ENCODE results near the gene GK.
"Not testable (repeated sequence)": the region's sequence is repeated elsewhere in the genome, so short reads cannot be mapped to it uniquely, and the experiment has no call there.

Gene GK

GRCh38 chrX:30653415-30654131 is at the start of gene GK:
GK (plus strand) TSS chrX:30653423; CDS start chrX:30653538, 115 bp downstream.
- no peak for DNase-seq (ENCODE audit: low read depth in 2 of 3, low spot score in 1 of 3)

GRCh38 chrX:30607155-30607554 is 46.1 kb upstream of the GK start:
- DNase-seq (ENCODE audit: low read depth in 2 of 3, low spot score in 1 of 3) = no peak

DNA sequence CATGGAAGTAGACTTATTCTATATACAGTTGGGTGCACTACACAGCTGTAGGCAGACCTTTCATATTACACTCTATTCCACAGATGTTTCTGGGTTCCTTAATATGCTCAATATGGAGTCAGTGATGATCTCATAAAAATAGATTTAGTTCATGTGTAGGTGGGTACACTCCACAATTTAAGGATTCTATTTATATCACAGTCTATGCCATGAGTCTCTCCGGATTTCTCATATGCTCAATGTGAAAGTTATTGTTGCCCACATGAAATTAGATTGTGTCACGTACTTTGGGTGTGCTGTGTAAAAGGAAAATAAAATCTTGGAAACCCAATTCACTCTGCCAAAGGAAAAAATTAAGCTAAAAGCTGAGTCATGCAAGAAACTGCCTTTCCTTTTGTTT is 43.2 kb upstream of the GK start:
- no peak for DNase-seq (ENCODE audit: low read depth in 2 of 3, low spot score in 1 of 3)

DNA sequence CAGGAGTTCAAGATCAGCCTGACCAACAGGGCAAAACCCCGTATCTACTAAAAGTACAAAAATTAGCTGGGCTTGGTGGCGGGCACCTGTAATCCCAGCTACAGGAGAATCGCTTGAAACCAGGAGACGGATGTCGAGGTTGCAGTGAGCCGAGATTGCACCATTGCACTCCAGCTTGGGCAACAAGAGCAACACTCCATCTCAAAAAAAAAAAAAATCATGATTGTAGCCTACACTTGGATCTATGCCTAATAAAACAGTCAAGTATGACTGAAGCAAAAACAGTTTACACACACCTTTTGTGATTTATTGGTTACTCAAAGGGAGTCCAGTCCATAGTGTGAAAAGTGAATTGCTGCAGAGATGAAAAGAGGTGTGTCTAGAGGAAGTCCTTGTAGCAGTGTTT is 41.0 kb upstream of the GK start:
- DNase-seq (ENCODE audit: low read depth in 2 of 3, low spot score in 1 of 3) = no peak

DNA sequence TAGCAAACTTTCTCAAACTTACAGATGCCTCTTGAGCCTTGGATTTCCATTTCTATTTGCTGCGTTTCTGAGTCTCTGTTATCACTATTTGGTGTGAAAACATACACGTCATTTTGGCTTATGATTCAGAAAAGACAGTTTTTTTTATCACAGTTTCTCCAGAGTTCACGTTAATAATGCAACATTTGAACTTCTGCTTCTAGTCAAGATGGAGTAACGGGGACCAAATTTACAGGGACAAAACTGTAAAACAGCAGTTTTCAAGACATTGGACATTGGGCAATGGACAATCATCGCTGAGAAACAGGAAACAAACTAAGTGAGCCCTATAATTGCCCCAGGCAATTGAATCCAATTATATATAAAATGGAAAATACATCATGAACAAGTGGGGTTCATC is 39.5 kb upstream of the GK start:
- DNase-seq (ENCODE audit: low read depth in 2 of 3, low spot score in 1 of 3) = no peak

DNA sequence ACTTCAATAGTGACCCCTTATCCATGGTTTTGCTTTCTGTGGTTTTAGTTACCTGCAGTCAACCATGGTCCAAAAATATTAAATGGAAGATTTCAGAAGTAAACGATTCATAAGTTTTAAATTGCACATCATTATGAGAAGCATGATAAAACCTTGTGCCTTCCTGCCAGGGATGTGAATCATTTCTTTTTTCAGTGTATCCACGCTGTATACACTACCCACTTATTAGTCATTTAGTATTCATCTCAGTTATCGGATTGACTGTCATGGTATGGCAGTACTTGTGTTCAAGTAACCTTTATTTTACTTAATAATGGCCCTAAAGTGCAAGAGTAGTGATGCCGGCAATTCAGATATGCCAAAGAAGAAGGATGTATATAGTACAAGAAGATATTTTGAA is 38.0 kb upstream of the GK start:
- DNase-seq (ENCODE audit: low read depth in 2 of 3, low spot score in 1 of 3) = no peak

- no peak for DNase-seq (ENCODE audit: low read depth in 2 of 3, low spot score in 1 of 3)
Measured at GRCh38 chrX:30618160-30618765, 35.0 kb upstream of the GK start.

DNA sequence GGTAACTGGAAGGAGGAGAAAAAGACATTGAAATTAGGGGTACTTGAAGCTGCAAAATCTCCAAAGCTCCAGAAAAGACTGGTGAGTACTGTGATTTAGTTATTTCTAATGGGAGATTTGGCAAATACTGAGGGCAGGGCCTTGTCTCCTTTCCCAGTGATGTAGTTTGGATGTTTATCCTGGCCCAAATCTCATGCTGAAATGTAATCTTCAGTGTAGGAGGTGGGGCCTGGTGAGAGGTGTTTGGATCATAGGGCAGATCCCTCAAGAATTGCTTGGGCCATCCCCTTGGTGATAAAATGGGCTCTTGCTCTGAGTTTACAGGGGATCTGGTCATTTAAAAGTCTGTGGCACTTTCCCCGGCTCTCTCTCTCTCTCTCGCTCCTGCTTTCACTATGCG is 33.1 kb upstream of the GK start:
- no peak for DNase-seq (ENCODE audit: low read depth in 2 of 3, low spot score in 1 of 3)

DNA sequence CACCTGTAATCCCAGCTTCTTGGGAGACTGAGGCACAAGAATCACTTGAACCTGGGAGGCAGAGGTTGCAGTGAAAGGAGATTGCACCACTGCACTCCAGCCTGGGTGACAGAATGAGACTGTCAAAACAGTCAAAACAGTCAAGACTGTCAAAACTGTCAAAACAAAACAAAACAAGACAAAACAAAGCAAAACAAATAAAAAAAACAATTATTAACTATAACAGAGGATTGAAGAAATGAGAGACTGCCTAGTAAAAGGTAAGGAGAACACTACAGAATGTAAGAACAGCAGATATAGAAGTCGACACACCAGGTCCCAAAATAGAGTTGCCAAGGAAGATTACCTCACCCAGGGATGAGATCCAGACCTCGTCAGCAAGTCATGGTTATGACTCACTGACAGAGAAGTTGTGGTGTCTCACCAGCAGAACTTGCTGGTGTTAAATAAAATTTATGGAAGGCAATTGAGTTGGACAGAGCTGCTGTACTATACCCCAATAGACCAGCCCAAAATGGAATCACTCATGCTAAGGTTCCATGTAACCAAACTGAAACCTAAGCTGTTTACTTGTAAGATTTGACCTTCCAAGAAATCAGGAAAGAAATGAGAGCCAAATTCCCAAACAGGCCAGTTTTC is 32.1 kb upstream of the GK start:
- no peak for DNase-seq (ENCODE audit: low read depth in 2 of 3, low spot score in 1 of 3)

DNA sequence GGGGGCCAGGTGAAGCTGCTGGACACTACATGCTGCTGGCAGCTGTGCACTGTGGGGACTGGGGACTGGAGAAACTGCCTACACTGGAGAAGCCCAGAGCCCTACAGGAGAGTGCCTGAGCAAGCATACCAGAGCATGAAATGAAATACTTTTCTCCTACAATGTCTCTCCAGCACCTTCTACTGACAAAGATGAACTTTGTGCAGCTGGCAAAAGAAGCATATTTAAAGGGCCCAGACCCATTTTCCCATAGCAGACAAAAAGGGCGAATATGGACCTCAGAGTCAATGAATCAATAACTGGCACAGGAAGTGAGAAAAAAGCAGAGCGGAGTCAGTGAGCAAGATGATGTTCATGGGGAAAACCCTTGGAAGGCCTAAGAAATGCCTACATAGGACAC is 30.9 kb upstream of the GK start:
- no peak for DNase-seq (ENCODE audit: low read depth in 2 of 3, low spot score in 1 of 3)

DNA sequence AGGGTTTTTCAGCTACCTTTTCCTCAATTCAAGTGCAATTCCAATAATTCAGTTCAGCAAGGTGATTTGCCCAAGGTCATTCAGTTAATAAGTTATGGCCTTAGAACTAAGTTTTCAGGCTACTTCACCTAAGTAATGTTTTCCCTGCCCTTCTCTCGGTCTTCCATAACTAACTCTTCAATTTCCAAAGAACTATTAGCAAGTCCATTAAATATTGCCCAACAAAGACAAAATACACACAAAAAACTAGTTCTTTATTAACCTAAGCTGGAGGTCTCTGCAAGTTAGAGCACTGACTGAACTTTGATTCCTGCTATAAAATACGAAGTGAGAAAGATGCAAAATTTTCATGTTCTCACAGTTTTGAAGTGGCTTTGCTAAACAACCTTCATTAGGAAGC is 26.8 kb upstream of the GK start:
- no peak for DNase-seq (ENCODE audit: low read depth in 2 of 3, low spot score in 1 of 3)

DNA sequence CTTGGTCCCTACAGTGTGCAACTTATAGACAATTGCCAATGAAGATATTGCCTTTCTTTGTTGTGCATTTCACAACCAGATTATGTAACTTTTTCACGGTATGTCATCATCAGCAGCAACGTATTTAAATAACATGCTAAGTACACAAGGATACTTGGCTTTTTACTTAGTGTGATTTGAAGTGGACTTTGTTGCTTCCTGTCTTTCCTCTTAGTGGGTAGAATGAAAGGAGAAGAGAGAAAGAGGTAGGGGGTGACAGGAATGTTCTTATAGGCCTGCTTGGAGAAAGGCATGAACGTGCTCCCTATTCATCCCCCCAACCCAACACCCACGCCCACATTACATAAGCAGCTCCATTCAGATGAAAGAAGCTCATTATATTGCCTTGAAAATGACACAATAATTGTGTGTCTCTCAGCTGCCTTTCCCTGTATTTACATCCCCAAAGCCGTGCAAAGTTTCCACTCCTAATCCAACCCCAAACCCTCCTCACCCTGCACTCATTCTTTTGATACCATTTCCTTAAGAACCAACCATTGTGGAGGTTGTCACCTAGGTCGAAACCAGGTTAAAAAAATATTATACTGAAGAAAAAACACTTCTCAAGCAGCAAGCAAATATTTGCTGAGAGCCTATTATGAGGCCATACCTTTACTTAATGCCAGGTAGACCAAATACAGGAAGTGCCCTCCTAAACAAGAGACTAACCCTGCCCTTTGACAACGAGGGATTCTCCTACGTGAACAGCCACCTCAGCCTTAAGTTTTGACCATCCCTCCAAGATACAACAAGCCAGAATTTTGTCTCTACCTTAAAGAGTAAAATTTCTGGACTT is 25.2 kb upstream of the GK start:
- no peak for DNase-seq (ENCODE audit: low read depth in 2 of 3, low spot score in 1 of 3)

DNA sequence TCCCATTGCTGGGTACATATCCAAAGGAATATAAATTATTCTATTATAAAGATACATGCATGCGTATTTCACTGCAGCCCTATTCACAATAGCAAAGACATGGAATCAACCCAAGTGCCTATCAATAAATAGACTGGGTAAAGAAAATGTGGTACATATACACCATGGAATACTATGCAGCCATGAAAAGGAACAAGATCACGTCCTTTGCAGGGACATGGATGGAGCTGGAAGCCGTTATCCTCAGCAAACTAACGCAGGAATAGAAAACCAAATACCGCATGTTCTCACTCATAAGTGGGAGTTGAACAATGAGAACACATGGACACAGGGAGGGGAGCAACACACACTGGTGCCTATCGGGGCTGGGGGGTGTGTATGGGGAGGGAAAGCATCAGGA is 19.2 kb upstream of the GK start:
- not testable (repeated sequence) for DNase-seq (ENCODE audit: low read depth in 2 of 3, low spot score in 1 of 3)

DNA sequence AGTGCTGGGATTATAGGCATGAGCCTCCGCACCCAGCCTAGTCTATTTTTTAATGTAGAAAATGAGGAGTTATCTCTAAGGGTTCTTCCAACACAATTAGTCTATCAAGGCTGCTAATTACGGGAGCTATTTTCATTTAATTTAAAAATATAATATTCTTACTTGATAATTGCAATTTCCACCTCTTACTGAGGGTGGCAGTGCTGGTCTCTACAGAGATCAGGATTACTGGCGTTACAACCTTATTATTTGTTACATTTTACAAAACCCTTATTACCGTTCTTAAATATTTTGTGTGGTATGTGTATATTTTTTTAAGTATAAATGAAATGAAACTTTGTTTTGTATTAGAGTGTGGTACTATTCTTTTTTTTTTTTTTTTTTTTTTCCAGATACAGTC is 17.6 kb upstream of the GK start:
- no peak for DNase-seq (ENCODE audit: low read depth in 2 of 3, low spot score in 1 of 3)

DNA sequence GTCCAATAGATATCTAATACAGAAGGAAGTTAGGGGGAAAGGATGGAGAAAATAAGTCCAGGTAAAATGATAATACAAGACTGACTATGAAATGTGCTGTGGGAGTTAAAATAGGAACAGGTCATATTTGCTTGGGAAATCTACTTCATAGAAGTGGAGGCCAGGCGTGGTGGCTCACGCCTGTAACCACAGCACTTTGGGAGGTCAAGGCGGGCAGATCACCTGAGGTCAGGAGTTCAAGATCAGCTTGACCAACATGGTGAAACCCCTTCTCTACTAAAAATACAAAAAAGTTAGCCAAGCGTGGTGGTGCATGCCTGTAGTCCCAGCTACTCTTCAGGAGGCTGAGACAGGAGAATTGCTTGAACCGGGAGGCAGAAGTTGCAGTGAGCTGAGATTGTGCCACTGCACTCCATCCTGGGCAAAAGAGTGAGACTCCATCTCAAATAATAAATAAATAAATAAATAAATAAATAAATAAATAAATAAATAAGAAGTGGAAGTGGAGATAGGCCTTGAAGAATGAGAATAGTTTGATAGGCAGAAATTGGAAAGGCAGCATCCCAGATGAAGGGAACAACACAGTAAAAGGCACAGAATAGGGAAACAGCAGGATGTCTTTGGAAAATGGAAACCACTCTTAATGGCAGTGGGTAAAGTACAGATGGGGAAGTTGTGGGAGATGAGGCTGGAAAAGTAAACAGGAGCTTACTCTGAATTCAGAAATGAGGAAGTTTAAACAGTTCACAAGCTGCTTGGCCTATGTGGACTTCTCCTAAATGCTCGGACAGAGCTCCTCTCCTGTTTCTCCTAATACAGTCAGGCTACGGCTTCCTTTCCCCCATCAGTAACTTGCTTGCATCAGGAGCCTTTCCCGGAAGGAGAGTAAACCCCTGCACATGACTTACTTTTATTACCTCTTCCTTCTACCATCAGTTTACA is 15.1 kb upstream of the GK start:
- no peak for DNase-seq (ENCODE audit: low read depth in 2 of 3, low spot score in 1 of 3)

DNA sequence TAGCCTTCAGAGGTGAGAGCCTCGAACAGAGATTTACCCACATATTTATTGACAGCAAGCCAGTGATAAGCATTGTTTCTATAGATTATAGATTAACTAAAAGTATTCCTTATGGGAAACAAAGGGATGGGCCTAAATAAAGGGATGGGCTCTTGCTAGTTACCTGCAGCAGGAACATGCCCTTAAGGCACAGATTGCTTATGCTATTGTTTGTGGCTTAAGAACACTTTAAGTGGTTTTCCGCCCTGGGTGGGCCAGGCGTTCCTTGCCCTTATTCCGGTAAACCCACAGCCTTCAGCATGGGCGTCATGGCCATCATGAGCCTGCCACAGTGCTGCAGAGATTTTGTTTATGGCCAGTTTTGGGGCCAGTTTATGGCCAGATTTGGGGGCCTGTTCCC is 13.5 kb upstream of the GK start:
- DNase-seq (ENCODE audit: low read depth in 2 of 3, low spot score in 1 of 3) = not testable (repeated sequence)

GRCh38 chrX:30642642-30643041 is 10.6 kb upstream of the GK start:
- DNase-seq (ENCODE audit: low read depth in 2 of 3, low spot score in 1 of 3) = no peak

DNA sequence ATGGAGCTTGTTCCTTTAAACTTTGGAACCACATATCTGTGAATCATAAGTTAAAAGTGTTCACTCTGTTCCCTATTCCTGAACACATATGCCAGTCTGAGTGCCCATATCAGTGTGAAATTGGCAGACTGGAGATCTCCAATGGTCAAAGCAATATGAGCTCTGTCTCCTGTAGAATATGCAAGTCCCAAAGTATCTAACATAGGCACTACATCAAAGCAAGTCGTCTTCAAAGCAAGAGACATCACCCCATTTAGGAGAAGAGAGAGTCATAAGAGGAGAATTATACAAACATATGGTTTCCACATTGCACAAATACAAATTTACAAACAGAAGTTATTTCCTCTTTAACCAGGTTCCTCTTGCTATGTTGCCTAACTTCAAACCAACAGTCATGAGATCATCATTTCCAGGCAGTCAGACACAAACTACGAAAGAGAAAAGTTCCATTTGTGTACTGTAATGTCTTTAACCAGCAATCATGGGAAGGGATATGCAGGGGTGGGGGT is 9.9 kb upstream of the GK start:
- no peak for DNase-seq (ENCODE audit: low read depth in 2 of 3, low spot score in 1 of 3)

GRCh38 chrX:30649859-30650258 is 3.4 kb upstream of the GK start:
- no peak for DNase-seq (ENCODE audit: low read depth in 2 of 3, low spot score in 1 of 3)

All from stimulated activated CD4-positive, alpha-beta T cell treated with anti-CD3 and anti-CD28 coated beads, Interleukin-12 subunit alpha, Interleukin-12 subunit beta, amount 100 ng/mL, for 48 hours (primary cell).